ENCODE data around the gene AXIN1. TPM values are rescaled to one million over a fixed set of nuclear protein-coding genes. Genes with fewer than 3 reads are reported as not detected.

Gene AXIN1
- total and polyA plus RNA-seq, 2 donors (not counting 1 experiment from before 2014, with no cell fraction given): 5.1 to 18.7 TPM

DNA sequence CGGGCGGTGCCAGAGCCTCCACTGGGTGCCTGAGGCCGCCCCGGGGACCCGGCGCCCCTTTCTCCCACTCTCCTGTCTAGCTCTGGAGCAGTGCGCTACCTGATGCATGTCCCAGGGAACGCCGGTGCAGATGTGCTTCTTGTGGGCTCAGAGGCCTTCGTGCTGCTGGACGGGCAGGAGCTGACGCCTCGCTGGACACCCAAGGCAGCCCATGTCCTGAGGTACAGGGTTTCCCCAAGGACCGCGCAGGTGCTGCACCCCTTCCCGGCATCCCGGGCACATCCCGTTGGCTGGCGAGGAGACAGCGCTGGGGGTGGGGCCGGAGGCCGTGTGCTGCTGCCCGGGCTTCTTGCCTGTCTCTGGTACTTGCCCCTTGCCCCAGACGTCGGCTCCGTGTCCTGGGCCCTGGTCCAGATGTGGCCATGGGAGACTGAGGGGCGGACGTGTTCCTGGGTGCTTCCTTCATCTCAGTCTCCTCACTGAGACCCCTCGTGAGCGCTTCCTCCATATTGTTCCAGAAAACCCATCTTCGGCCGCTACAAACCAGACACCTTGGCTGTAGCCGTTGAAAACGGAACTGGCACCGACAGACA lies 89.2 kb downstream of the AXIN1 start:
- Histone ChIP-seq H3K9ac (ENCODE audit: insufficient read depth, low read length) (no peak overlapping the region), H2AFZ (ENCODE audit: low read length) (no peak overlapping the region), H3K27me3 (ENCODE audit: control insufficient read depth, insufficient read depth, low read length) (no peaks in the 10 kb centered on the region), H3K9me3 (ENCODE audit: control insufficient read depth, insufficient read depth, low read depth, low read length) (no peaks in the 10 kb centered on the region), H3K79me2 (ENCODE audit: control insufficient read depth, insufficient read depth, low read length) (no peaks in the 10 kb centered on the region), H4K20me1 (ENCODE audit: control insufficient read depth, extremely low read depth, insufficient read depth, low read length) (no peaks in the 10 kb centered on the region), H3K4me2 (ENCODE audit: extremely low read depth, insufficient read depth, low read length) (no peak overlapping the region), H3K36me3 (ENCODE audit: control insufficient read depth, insufficient read depth, low read length) (peaks cover 6% of the 10 kb centered on the region), H3K4me3 (replicated peaks in 1 of 4; ENCODE audit: control extremely low read depth in 1 of 4, insufficient read depth in 1 of 4, low read depth in 3 of 4, low read length in 4 of 4) (no peak overlapping the region), H3K4me1 (ENCODE audit: control insufficient read depth, extremely low read depth, insufficient read depth, low read length) (no peaks in the 10 kb centered on the region), H3K27ac (ENCODE audit: insufficient read depth, low read length) (no peak overlapping the region)
- DNase-seq (ENCODE audit: low read depth in 2 of 2): no peak
- no peak for TF ChIP-seq EZH2 (IDR thresholded peaks at IDR 0.05; ENCODE audit: low read length, missing control alignments)
- TF ChIP-seq, protein P1, sequence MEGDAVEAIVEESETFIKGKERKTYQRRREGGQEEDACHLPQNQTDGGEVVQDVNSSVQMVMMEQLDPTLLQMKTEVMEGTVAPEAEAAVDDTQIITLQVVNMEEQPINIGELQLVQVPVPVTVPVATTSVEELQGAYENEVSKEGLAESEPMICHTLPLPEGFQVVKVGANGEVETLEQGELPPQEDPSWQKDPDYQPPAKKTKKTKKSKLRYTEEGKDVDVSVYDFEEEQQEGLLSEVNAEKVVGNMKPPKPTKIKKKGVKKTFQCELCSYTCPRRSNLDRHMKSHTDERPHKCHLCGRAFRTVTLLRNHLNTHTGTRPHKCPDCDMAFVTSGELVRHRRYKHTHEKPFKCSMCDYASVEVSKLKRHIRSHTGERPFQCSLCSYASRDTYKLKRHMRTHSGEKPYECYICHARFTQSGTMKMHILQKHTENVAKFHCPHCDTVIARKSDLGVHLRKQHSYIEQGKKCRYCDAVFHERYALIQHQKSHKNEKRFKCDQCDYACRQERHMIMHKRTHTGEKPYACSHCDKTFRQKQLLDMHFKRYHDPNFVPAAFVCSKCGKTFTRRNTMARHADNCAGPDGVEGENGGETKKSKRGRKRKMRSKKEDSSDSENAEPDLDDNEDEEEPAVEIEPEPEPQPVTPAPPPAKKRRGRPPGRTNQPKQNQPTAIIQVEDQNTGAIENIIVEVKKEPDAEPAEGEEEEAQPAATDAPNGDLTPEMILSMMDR (conservative IDR thresholded peaks at IDR 0.05 in 1 of 2, IDR thresholded peaks at IDR 0.05 in 1 of 2; ENCODE audit: low read depth in 1 of 2, low read length in 2 of 2): no peak

GRCh38 chr16:262121-262745 lies 90.3 kb downstream of the AXIN1 start:
- no peaks in the 10 kb centered on the region for H3K79me2 ChIP-seq (ENCODE audit: control insufficient read depth, insufficient read depth, low read length)
- DNase-seq (ENCODE audit: low read depth in 2 of 2): no peak
- no peaks in the 10 kb centered on the region for H3K9me3 ChIP-seq (ENCODE audit: control insufficient read depth, insufficient read depth, low read depth, low read length)
- H3K4me2 ChIP-seq (ENCODE audit: extremely low read depth, insufficient read depth, low read length): no peak overlapping the region
- H2AFZ ChIP-seq (ENCODE audit: low read length): no peak overlapping the region
- no peaks in the 10 kb centered on the region for H3K4me1 ChIP-seq (ENCODE audit: control insufficient read depth, extremely low read depth, insufficient read depth, low read length)
- no peaks in the 10 kb centered on the region for H3K27me3 ChIP-seq (ENCODE audit: control insufficient read depth, insufficient read depth, low read length)
- H3K27ac ChIP-seq (ENCODE audit: insufficient read depth, low read length): no peak overlapping the region
- H4K20me1 ChIP-seq (ENCODE audit: control insufficient read depth, extremely low read depth, insufficient read depth, low read length): no peaks in the 10 kb centered on the region
- no peak overlapping the region for H3K4me3 ChIP-seq (replicated peaks in 1 of 4; ENCODE audit: control extremely low read depth in 1 of 4, insufficient read depth in 1 of 4, low read depth in 3 of 4, low read length in 4 of 4)
- TF ChIP-seq, protein P1 (conservative IDR thresholded peaks at IDR 0.05 in 1 of 2, IDR thresholded peaks at IDR 0.05 in 1 of 2; ENCODE audit: low read depth in 1 of 2, low read length in 2 of 2): no peak
- no peak for TF ChIP-seq EZH2 (IDR thresholded peaks at IDR 0.05; ENCODE audit: low read length, missing control alignments)
- peaks cover 6% of the 10 kb centered on the region for H3K36me3 ChIP-seq (ENCODE audit: control insufficient read depth, insufficient read depth, low read length)
- H3K9ac ChIP-seq (ENCODE audit: insufficient read depth, low read length): no peak overlapping the region

GRCh38 chr16:261031-261691 lies 91.4 kb downstream of the AXIN1 start:
- Histone ChIP-seq H3K36me3 (ENCODE audit: control insufficient read depth, insufficient read depth, low read length) (peaks cover 6% of the 10 kb centered on the region), H3K79me2 (ENCODE audit: control insufficient read depth, insufficient read depth, low read length) (no peaks in the 10 kb centered on the region), H2AFZ (ENCODE audit: low read length) (no peak overlapping the region)

More at GRCh38 chr16:261031-261691, 91.4 kb downstream of the AXIN1 start:
- H3K9ac ChIP-seq (ENCODE audit: insufficient read depth, low read length): no peak overlapping the region
- no peak for DNase-seq (ENCODE audit: low read depth in 2 of 2)
- no peaks in the 10 kb centered on the region for H4K20me1 ChIP-seq (ENCODE audit: control insufficient read depth, extremely low read depth, insufficient read depth, low read length)
- no peak overlapping the region for H3K27ac ChIP-seq (ENCODE audit: insufficient read depth, low read length)
- H3K9me3 ChIP-seq (ENCODE audit: control insufficient read depth, insufficient read depth, low read depth, low read length): no peaks in the 10 kb centered on the region
- H3K4me2 ChIP-seq (ENCODE audit: extremely low read depth, insufficient read depth, low read length): no peak overlapping the region
- TF ChIP-seq, protein P1 (conservative IDR thresholded peaks at IDR 0.05 in 1 of 2, IDR thresholded peaks at IDR 0.05 in 1 of 2; ENCODE audit: low read depth in 1 of 2, low read length in 2 of 2): no peak
- TF ChIP-seq EZH2 (IDR thresholded peaks at IDR 0.05; ENCODE audit: low read length, missing control alignments): no peak
- H3K4me1 ChIP-seq (ENCODE audit: control insufficient read depth, extremely low read depth, insufficient read depth, low read length): no peaks in the 10 kb centered on the region
- no peak overlapping the region for H3K4me3 ChIP-seq (replicated peaks in 1 of 4; ENCODE audit: control extremely low read depth in 1 of 4, insufficient read depth in 1 of 4, low read depth in 3 of 4, low read length in 4 of 4)
- H3K27me3 ChIP-seq (ENCODE audit: control insufficient read depth, insufficient read depth, low read length): no peaks in the 10 kb centered on the region
